Activated T-helper 2 cell treated with anti-CD3 and anti-CD28 coated beads, Interferon-gamma antibody, Interleukin-2, Interleukin-4, amounts not matched to agents 10 μg/mL and 5 μg/mL and 100 μg/mL, durations not matched to agents 14 hours and 24 hours and 36 hours (primary cell): Measurements from ENCODE around the gene FAM20C. TPM values are rescaled to one million over a fixed set of nuclear protein-coding genes. Genes with fewer than 3 reads are reported as not detected.

Experiments used
- DNase-seq: peaks from one replicate; pipeline ENCODE4 v3.0.0; 2021; ENCODE audit warnings: low spot score
- H3K27ac Mint-ChIP-seq: one replicate; pipeline ENCODE4 v1.8.0; 2021; ENCODE audit warnings: mixed read lengths
- H3K27me3 Mint-ChIP-seq: one replicate; pipeline ENCODE4 v1.8.0; 2021; ENCODE audit warnings: low read depth, mixed read lengths
- H3K36me3 Mint-ChIP-seq: one replicate; pipeline ENCODE4 v1.8.0; 2021; ENCODE audit warnings: low read depth, mixed read lengths
- H3K4me1 Mint-ChIP-seq: one replicate; pipeline ENCODE4 v1.8.0; 2021; ENCODE audit warnings: low read depth, mixed read lengths
- H3K4me3 Mint-ChIP-seq: one replicate; pipeline ENCODE4 v1.8.0; 2021; ENCODE audit warnings: low read depth, mild to moderate bottlenecking, moderate library complexity, mixed read lengths
- H3K9me3 Mint-ChIP-seq: one replicate; pipeline ENCODE4 v1.8.0; 2021; ENCODE audit warnings: mixed read lengths
- intact Hi-C: fragments of 100-400 bp; cut with micrococcal nuclease; formaldehyde crosslinking; loops from one replicate; pipeline ENCODE4 v1.15.1; 2023
- total RNA-seq: library from RNA; stranded (reverse); gene quantifications from 2 replicates; pipeline ENCODE4 v1.2.3, GENCODE V29; 2022

FAM20C gene
- total RNA-seq, 1 donor from 2014 or later: 1.3 TPM

DNA sequence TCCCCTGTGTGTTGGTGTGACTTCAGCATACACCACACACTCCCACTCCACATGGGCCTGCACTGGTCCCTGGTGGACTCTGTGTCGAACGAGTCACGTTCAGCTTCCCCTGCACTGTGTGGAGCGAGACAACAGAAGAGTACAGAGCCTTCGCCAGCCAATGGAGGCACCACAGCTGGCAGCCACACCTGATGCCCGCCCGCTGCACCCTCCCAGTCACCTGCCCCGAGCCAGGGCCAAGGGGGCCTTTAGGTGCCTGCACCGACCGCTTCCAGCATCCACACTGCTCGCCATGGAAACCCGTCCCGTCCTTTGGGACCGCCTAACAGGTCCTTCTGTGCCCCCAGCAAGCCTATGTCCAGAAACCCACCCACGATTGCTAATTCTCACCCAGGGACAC, 106.8 kb downstream of the FAM20C start:
- H3K36me3 Mint-ChIP-seq: no peaks in the 10 kb centered on the region
- no peak for DNase-seq

GRCh38 chr7:299628-300027, 107.3 kb downstream of the FAM20C start:
- no peaks in the 10 kb centered on the region for H3K36me3 Mint-ChIP-seq
- DNase-seq: no peak
- no peak overlapping the region for H3K4me3 Mint-ChIP-seq
- no peaks in the 10 kb centered on the region for H3K4me1 Mint-ChIP-seq
- no peaks in the 10 kb centered on the region for H3K27me3 Mint-ChIP-seq
- intact Hi-C loops: no loop called here
- H3K9me3 Mint-ChIP-seq: peaks cover 4% of the 10 kb centered on the region
- H3K27ac Mint-ChIP-seq: no peak overlapping the region

More for the DNA sequence above, 106.8 kb downstream of the FAM20C start:
- no peaks in the 10 kb centered on the region for H3K27me3 Mint-ChIP-seq
- H3K4me3 Mint-ChIP-seq: no peak overlapping the region
- H3K4me1 Mint-ChIP-seq: no peaks in the 10 kb centered on the region
- no peak overlapping the region for H3K27ac Mint-ChIP-seq
- intact Hi-C loops: no loop called here
- H3K9me3 Mint-ChIP-seq: no peaks in the 10 kb centered on the region

DNA sequence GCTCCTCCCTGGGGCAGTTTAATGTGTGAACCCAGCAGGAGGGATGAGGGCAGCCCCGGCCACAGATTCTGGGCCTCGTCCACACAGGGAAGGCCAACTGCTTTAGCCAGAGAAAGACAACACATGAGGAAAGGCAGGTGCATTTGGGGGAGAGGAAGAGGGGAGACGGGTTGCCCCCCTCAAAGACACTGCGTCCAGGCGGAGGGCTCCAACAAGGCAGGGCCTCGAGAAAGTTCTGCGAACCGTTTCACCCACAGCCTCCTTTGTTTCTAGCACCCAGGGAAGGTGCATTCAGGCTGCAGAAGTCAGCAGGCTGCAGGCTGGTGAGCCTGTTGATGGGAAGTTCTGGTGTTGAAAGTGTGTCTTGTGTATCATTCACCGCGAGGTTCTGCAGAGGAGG, 107.7 kb downstream of the FAM20C start:
- Mint-ChIP-seq H3K27me3 (no peaks in the 10 kb centered on the region), H3K27ac (no peak overlapping the region), H3K4me3 (no peak overlapping the region), H3K9me3 (peaks cover 5% of the 10 kb centered on the region), H3K4me1 (no peaks in the 10 kb centered on the region), H3K36me3 (no peaks in the 10 kb centered on the region)
- DNase-seq: no peak
- intact Hi-C loops: no loop called here

- Mint-ChIP-seq H3K9me3 (peaks cover 5% of the 10 kb centered on the region), H3K4me1 (no peaks in the 10 kb centered on the region), H3K27me3 (no peaks in the 10 kb centered on the region), H3K4me3 (no peak overlapping the region), H3K36me3 (no peaks in the 10 kb centered on the region), H3K27ac (no peak overlapping the region)
- no peak for DNase-seq
- intact Hi-C loops: no loop called here
These were observed 108.3 kb downstream of the FAM20C start for GRCh38 chr7:300546-301290.

DNA sequence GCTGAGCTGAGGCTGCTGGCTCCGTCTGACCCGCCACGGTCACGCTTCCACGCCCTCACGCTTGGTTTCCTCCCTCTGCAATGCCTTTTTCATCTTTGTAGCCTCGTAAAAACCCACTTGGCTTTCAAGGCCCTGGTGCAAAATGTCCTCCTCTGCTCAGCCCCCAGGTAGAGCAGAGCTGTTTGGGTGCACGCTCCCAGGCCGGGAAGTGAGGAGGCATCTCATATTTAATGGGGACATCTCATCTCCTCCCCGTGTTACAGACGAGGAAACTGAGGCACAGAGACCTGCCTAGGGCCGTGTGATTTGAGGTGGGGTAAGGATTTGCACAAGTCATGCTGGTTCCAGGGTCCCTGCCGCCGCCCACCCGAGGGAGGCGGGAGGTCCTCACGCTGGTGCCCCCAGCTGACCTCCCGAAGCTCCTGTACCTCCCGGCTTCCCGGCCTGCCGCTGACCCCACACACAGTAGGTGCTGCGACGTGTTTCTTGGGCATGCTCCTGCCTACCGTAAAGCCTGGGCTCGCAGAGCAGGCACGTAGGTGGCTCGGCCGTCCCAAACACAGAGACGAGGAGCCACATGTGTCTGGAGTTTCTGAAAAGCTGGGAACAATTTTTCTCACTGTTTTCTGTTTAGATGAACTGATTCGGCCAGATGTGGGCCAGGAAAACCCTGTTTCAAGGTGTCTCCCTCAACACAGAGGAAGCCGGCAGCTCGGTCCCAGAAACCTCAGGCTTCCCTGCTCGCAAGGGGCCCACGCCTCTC, 109.1 kb downstream of the FAM20C start:
- DNase-seq: no peak

DNA sequence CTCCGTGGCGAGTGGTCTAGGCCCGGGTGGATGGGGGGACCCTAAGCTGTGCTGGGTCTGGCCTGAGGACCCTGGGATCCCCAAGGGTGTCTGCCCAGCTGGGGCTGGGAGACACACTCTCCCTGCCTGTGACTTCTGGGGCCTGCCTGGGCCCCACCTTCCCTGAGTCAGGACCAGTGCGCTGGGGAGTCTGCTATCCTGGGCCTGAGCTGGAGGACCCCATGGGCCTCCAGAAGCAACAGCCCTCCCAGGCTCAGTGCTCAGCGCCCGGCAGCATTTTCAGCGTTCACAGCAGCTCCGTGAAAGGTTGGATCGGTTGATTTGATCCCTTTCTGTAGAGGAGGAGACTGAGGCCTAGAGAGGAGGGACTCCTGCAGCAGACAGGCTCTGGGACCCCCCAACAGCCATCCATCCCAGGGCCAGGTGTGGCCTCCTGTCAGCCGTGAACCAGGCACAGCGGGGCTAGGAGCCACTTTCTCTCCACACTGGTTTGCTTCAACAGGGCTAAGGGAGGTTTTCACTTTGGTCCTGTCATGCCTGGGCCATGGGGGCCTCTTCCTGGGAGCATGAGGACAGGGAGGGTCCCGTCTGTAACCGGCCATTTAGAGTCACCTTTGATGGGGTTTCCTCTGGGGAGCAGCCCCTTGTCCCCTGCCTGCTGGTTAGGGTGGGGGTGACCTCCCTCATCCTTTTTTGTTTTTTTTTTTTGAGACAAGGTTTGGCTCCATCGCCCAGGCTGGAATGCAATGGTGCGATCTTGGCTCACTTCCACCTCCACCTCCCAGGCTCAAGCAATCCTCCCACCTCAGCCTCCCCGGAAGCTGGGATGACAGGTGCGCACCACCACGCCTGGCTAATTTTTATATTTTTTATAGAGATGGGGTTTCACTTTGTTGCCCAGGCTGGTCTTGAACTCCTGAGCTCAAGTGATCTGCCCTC, 110.0 kb downstream of the FAM20C start:
- intact Hi-C loops: no loop called here
- Mint-ChIP-seq H3K27ac (no peak overlapping the region), H3K4me1 (no peaks in the 10 kb centered on the region), H3K9me3 (peaks cover 5% of the 10 kb centered on the region), H3K27me3 (no peaks in the 10 kb centered on the region), H3K36me3 (no peaks in the 10 kb centered on the region), H3K4me3 (no peak overlapping the region)
- no peak for DNase-seq

More for the DNA sequence above, 109.1 kb downstream of the FAM20C start:
- intact Hi-C loops: no loop called here
- Mint-ChIP-seq H3K9me3 (peaks cover 5% of the 10 kb centered on the region), H3K4me1 (no peaks in the 10 kb centered on the region), H3K27me3 (no peaks in the 10 kb centered on the region), H3K27ac (no peak overlapping the region), H3K4me3 (no peak overlapping the region), H3K36me3 (no peaks in the 10 kb centered on the region)

DNA sequence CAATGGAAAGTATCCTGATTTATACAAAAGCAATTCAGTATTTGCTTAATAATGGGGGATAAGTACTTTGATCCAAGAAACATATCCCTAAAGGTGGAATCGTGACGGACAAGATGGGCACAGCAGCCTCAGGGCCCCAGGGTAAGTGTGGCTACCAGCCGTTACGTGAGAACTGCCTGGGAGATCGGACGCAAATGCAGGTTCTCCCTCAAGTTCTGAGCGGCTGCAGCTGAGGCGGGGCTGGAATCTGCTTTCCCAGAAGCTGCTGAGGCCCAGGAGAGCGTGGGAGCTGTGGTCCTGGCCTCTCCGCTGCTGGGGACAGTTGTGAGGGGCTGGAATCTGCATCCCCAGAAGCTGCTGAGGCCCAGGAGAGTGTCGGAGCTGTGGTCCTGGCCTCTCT, 111.1 kb downstream of the FAM20C start:
- DNase-seq: no peak
- intact Hi-C loops: no loop called here
- no peak overlapping the region for H3K27ac Mint-ChIP-seq
- peaks cover 10% of the 10 kb centered on the region for H3K9me3 Mint-ChIP-seq
- H3K36me3 Mint-ChIP-seq: no peaks in the 10 kb centered on the region
- no peak overlapping the region for H3K4me3 Mint-ChIP-seq
- no peaks in the 10 kb centered on the region for H3K4me1 Mint-ChIP-seq
- no peaks in the 10 kb centered on the region for H3K27me3 Mint-ChIP-seq

DNA sequence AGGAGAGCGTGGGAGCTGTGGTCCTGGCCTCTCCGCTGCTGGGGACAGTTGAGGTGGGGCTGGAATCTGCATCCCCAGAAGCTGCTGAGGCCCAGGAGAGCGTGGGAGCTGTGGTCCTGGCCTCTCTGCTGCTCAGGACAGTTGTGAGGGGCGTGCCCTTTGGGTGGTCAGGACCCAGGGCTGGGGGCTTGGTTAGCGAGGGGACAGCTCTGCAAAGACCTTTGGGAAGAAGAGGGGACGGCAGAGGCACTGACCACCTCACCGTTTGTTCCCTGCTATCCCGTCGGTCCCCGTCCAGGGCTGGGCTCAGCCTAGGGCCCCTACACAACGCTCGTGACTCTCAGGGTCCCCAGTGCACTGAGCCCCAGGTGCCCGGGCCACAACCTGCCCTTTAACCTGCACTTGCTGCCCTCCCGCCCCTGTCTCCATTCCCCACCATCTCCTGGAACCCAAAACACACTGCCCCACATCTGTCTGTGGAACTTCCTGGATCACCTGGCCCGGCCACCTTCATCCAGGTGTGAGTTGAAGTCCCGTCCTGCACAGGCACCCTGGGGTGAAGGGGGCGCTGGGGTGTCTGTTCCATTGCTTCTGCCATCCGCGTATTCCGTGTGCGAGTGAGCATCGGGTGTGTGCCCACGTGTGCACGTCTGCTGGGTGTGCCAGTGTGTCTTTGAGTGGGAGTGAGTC, 111.7 kb downstream of the FAM20C start:
- H3K9me3 Mint-ChIP-seq: peaks cover 10% of the 10 kb centered on the region
- H3K4me3 Mint-ChIP-seq: no peak overlapping the region
- intact Hi-C loops: no loop called here
- no peak for DNase-seq
- no peaks in the 10 kb centered on the region for H3K27me3 Mint-ChIP-seq
- no peaks in the 10 kb centered on the region for H3K36me3 Mint-ChIP-seq
- H3K27ac Mint-ChIP-seq: no peak overlapping the region
- no peaks in the 10 kb centered on the region for H3K4me1 Mint-ChIP-seq

DNA sequence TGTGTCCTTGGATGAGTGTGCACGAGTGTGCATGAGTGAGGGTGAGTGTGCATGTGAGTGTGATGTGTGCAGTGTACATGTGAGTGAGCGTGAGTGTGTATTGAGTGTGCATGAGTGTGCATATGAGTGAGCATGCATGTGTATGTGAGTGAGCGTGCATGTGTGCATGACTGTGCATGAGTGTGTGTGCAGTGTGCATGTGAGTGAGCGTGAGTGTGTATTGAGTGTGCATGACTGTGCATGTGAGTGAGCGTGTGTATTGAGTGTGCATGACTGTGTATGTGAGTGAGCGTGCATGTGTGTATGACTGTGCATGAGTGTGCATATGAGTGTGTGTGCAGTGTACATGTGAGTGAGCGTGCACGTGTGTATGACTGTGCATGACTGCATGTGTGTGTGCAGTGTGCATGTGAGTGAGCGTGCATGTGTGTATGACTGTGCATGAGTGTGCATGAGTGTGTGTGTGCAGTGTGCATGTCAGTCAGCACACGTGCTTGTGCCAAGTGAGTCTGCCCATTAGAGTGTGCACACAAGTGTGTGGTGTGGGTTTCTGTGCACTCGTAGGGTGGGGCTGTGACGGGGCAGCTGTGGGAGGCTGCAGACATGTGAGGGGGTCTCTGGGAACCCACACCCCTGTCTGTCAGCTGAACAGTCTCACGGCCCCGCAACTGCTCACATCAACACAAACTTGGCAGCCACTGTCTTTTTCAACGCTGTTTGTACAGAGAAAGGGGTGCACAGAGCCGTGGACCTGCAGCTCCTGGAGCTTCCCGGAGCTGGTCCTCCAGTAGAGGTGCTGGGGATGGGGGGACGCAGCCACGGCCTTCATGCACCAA, 112.4 kb downstream of the FAM20C start:
- H3K4me1 Mint-ChIP-seq: no peaks in the 10 kb centered on the region
- peaks cover 10% of the 10 kb centered on the region for H3K9me3 Mint-ChIP-seq
- no peak overlapping the region for H3K4me3 Mint-ChIP-seq
- H3K27me3 Mint-ChIP-seq: peaks cover 5% of the 10 kb centered on the region
- intact Hi-C loops: no loop called here
- H3K36me3 Mint-ChIP-seq: no peaks in the 10 kb centered on the region
- no peak overlapping the region for H3K27ac Mint-ChIP-seq
- DNase-seq: no peak

DNA sequence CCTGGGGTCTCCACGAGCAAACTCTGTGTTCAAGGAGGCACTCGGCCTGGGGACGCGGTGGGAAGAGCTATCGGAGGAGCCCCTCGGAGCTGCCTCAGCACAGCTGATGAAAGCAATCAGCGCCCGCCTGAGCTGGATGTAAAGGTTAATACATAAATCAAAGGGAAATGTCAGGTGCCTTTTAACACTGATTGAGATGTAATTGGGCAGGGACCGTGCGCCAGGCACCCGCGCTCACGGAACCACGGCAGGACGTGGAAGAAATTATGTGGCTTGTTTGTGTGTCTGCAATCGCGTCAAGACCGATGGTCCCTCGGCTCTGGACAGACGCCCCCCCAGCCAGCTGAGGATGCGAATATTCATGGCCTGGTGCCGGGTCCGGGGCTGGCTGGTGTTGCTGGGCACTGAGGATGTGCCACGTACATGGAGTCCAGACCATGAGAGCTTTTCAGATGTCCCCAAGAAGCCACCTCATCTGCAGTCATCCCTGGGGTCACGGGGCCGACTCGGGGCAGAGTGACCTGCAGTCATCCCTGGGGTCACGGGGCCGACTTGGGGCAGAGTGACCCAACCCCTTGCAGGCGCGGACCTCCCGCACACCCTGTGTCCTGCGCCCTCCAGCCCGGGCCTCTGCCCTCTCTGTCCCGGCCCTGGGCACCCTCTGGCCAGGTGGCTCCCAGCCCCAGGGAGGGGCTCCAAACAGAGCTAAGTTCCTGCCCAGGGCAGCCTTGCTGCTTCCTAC, 113.2 kb downstream of the FAM20C start:
- no peak overlapping the region for H3K4me3 Mint-ChIP-seq
- intact Hi-C loops: no loop called here
- H3K36me3 Mint-ChIP-seq: no peaks in the 10 kb centered on the region
- H3K27me3 Mint-ChIP-seq: peaks cover 5% of the 10 kb centered on the region
- no peak overlapping the region for H3K27ac Mint-ChIP-seq
- peaks cover 10% of the 10 kb centered on the region for H3K9me3 Mint-ChIP-seq
- no peak for DNase-seq
- no peaks in the 10 kb centered on the region for H3K4me1 Mint-ChIP-seq

- no peak overlapping the region for H3K27ac Mint-ChIP-seq
- H3K9me3 Mint-ChIP-seq: peaks cover 10% of the 10 kb centered on the region
- intact Hi-C loops: no loop called here
- H3K4me3 Mint-ChIP-seq: no peak overlapping the region
- H3K36me3 Mint-ChIP-seq: no peaks in the 10 kb centered on the region
- DNase-seq: no peak
- H3K4me1 Mint-ChIP-seq: no peaks in the 10 kb centered on the region
- H3K27me3 Mint-ChIP-seq: peaks cover 13% of the 10 kb centered on the region
These were observed 115.6 kb downstream of the FAM20C start for GRCh38 chr7:307970-308369.
